ENCODE measurements around the gene NPY.

DNA sequence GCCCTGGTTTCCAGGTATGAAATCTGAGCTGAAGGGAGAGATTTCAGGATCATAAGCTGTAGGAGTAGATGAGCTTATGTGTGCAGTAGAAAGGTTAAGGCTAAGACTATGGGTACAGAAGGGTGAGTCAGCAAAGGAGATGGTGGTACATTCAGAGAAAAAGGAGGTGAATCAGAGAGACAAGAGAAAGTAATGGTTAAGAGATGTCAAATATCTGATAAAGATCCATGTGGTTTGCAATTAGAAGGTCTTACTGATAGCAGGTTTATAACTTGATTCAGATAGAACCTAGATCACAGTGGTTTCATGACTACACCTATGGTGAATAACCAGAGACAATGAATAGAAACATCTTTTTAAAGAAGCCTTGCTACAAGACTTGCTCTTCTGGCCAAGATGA is 4.5 kb upstream of the NPY start:
- no peak for TF ChIP-seq ZNF274 (IDR thresholded peaks at IDR 0.05; ENCODE audit: low read depth, low read length)
- TF ChIP-seq SUZ12 (IDR thresholded peaks at IDR 0.05; ENCODE audit: extremely low read depth, insufficient read depth, insufficient read length), result no peak
